PC-9 (cell line): ENCODE data around the gene TUBB2A. TPM values are rescaled to one million over a fixed set of nuclear protein-coding genes. Genes with fewer than 3 reads are reported as not detected.

Experiments
- BruUV-seq: library from RNA; stranded (reverse); fragments of 400-500 nt; replicated peaks from 2 replicates; lab custom pipeline; 2021; lab: Mats Ljungman, UMichigan
- CTCF ChIA-PET: fragments of 300-600 bp; sonication (Branson Sonifier 250); formaldehyde crosslinking; loops from one replicate; lab custom pipeline; 2022; ENCODE audit warnings: antibody characterized with exemption; lab: Charles Lee
- POLR2A ChIA-PET: fragments of 300-600 bp; sonication (Branson Sonifier 250); formaldehyde crosslinking; loops from one replicate; lab custom pipeline; 2022; ENCODE audit warnings: antibody characterized with exemption; ENCODE audit not compliant: unreplicated experiment; lab: Charles Lee
- DNase-seq, 2 experiments: peaks; one replicate each; pipeline versions ENCODE4 v3.0.0 to v3.0.0-alpha.2; 2015 to 2022; ENCODE audit warnings: mixed read lengths in 1 of 2
- H2AFZ ChIP-seq: fragments of 200-600 bp; sonication (generic); 2 replicates; pipeline ENCODE4 v1.8.1; 2017; ENCODE audit warnings: antibody characterized with exemption
- H3F3A ChIP-seq: fragments of 200-600 bp; sonication (generic); 2 replicates; pipeline ENCODE4 v1.8.1; 2017; ENCODE audit warnings: antibody characterized with exemption, mild to moderate bottlenecking, low read depth; ENCODE audit not compliant: insufficient read depth
- H3K27ac ChIP-seq: fragments of 200-600 bp; sonication (generic); 2 replicates; pipeline ENCODE4 v1.6.1; 2016; ENCODE audit warnings: mixed run types
- H3K27me3 ChIP-seq: fragments of 200-600 bp; sonication (generic); 2 replicates; pipeline ENCODE4 v1.6.1; 2016; ENCODE audit warnings: low read depth, mixed run types; ENCODE audit not compliant: insufficient read depth
- H3K36me3 ChIP-seq: fragments of 200-600 bp; sonication (generic); 2 replicates; pipeline ENCODE4 v1.6.1; 2016; ENCODE audit warnings: low read depth, mixed run types
- H3K4me1 ChIP-seq: fragments of 200-600 bp; sonication (generic); replicated peaks from 2 replicates; pipeline ENCODE4 v1.6.1; 2016; ENCODE audit warnings: mixed run types; ENCODE audit not compliant: insufficient read depth
- H3K4me2 ChIP-seq: fragments of 200-600 bp; sonication (generic); 2 replicates; pipeline ENCODE4 v1.6.1; 2017; ENCODE audit warnings: mixed run types
- H3K4me3 ChIP-seq: fragments of 200-600 bp; sonication (generic); 2 replicates; pipeline ENCODE4 v1.6.1; 2016; ENCODE audit warnings: mixed run types
- H3K79me2 ChIP-seq: fragments of 200-600 bp; sonication (generic); 2 replicates; pipeline ENCODE4 v1.6.1; 2017; ENCODE audit warnings: low read depth, mixed run types
- H3K9me2 ChIP-seq: fragments of 200-600 bp; sonication (generic); 2 replicates; pipeline ENCODE4 v1.8.1; 2017; ENCODE audit warnings: mild to moderate bottlenecking; ENCODE audit not compliant: insufficient read depth
- H3K9me3 ChIP-seq: fragments of 200-600 bp; sonication (generic); 2 replicates; pipeline ENCODE4 v1.8.1; 2016; ENCODE audit warnings: low read depth; ENCODE audit not compliant: insufficient read depth
- H4K20me1 ChIP-seq: fragments of 200-600 bp; sonication (generic); 2 replicates; pipeline ENCODE4 v1.8.1; 2017; ENCODE audit not compliant: insufficient read depth
- CTCF ChIP-seq: fragments of 200-600 bp; sonication (generic); conservative IDR thresholded peaks from 2 replicates; pipeline ENCODE4 v1.6.1; 2017; ENCODE audit warnings: mixed run types, antibody characterized with exemption, mild to moderate bottlenecking, moderate library complexity
- EZH2 ChIP-seq: fragments of 200-600 bp; sonication (generic); IDR thresholded peaks from 2 replicates; pipeline ENCODE4 v1.8.0; 2017; ENCODE audit warnings: antibody characterized with exemption, low read depth
- intact Hi-C: fragments of 100-400 bp; cut with micrococcal nuclease; formaldehyde crosslinking; loops from one replicate; pipeline ENCODE4 v1.10.0; 2022; ENCODE audit not compliant: unreplicated experiment
- total RNA-seq: library from RNA; stranded (reverse); gene quantifications from 2 replicates; pipeline ENCODE4 v1.2.3, GENCODE V29; 2021

The TUBB2A gene
- total RNA-seq, 1 experiment from 2014 or later, result 17.0 TPM

GRCh38 chr6:3108746-3109414 lies 48.5 kb downstream of the TUBB2A start:
- Histone ChIP-seq H4K20me1 (no peaks in the 10 kb centered on the region), H3K79me2 (no peaks in the 10 kb centered on the region), H3K4me3 (no peak overlapping the region), H3K4me1 (no peaks in the 10 kb centered on the region), H3K4me2 (no peak overlapping the region), H3K9me2 (no peaks in the 10 kb centered on the region), H3K9me3 (no peaks in the 10 kb centered on the region), H3F3A (no peaks in the 10 kb centered on the region), H3K27me3 (no peaks in the 10 kb centered on the region), H2AFZ (no peak overlapping the region), H3K36me3 (no peaks in the 10 kb centered on the region), H3K27ac (no peak overlapping the region)
- no TSS peak for BruUV-seq
- no peak for DNase-seq
- intact Hi-C loops, result no loop called here
- CTCF ChIA-PET, result interaction anchor here (0.6 kb wide), 1 partner anchor 16 kb away, joined by 4 read pairs; no protein-coding TSS in a partner anchor
- no peak for TF ChIP-seq CTCF
- no peak for TF ChIP-seq EZH2
- POLR2A ChIA-PET, result no interaction called here

Other genes starting within 250 kb of the TUBB2A start
- gene SERPINB6, start 186.0 kb downstream of the TUBB2A start, total RNA-seq, result 169 and 187 TPM in 2 replicates
- 79.4 and 82.9 TPM in 2 replicates for gene NQO2, start 157.7 kb downstream of the TUBB2A start, total RNA-seq
- 13.9 and 14.8 TPM in 2 replicates for gene RIPK1, start 89.0 kb downstream of the TUBB2A start, total RNA-seq
- 23.7 and 24.5 TPM in 2 replicates for gene BPHL, start 38.8 kb downstream of the TUBB2A start, total RNA-seq
- gene TUBB2B, start 70.1 kb upstream of the TUBB2A start, total RNA-seq, result 1.3 and 2.5 TPM in 2 replicates
- 33.8 and 47.6 TPM in 2 replicates for gene PSMG4, start 101.4 kb upstream of the TUBB2A start, total RNA-seq